ENCODE data around the gene TAF8. TPM values are rescaled to one million over a fixed set of nuclear protein-coding genes. Genes with fewer than 3 reads are reported as not detected.
A peak's percentile ranks its signal among the peaks of the same experiment; 100 is the strongest.
"Not testable (repeated sequence)": the region's sequence is repeated elsewhere in the genome, so short reads cannot be mapped to it uniquely, and the experiment has no call there.

TAF8 gene
- total and polyA plus RNA-seq, 12 donors, result 10.1 to 83.7 (median 22.9) TPM

DNA sequence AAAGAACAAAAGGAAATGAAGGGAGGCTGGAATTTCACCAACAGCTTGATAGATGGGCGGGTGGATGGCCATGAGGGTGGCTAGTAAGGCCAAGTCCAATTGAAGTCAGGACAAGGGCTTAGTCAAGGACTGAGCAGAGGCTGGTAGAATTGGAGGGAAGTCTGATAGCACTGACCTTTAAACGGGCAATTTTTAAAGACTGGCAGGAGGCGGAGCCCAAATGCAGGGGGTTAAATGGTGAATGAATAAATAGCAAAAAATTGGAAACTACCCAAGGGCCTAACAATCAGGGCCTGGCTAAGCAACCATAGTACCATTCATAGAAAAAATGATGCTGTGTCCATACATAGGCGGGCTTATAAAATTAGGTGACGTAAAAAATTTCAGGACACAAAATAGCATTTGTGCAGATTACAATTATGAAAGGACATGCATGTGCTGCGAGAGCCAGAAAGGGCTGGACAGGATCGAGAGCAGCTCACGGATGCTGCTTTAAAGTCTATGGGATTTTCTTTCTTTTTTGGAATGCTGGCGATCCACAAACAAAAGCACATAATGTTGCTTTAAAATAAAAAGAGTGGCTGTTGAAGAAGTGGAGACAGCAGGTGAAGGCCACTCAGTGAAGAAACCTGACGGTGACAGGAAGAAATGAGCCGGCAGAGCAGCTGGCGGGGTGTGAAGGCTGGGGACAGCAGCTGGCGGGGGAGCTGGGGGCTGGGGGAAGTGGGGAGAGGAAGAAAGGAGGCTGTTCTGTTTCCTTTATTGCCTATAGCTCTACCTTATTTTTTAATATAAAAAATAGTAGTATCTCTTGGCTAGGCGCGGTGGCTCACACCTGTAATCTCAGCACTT is 42.8 kb upstream of the TAF8 start:
- no peak for TF ChIP-seq POLR2A (IDR thresholded peaks at IDR 0.05)
- TF ChIP-seq, protein P1, sequence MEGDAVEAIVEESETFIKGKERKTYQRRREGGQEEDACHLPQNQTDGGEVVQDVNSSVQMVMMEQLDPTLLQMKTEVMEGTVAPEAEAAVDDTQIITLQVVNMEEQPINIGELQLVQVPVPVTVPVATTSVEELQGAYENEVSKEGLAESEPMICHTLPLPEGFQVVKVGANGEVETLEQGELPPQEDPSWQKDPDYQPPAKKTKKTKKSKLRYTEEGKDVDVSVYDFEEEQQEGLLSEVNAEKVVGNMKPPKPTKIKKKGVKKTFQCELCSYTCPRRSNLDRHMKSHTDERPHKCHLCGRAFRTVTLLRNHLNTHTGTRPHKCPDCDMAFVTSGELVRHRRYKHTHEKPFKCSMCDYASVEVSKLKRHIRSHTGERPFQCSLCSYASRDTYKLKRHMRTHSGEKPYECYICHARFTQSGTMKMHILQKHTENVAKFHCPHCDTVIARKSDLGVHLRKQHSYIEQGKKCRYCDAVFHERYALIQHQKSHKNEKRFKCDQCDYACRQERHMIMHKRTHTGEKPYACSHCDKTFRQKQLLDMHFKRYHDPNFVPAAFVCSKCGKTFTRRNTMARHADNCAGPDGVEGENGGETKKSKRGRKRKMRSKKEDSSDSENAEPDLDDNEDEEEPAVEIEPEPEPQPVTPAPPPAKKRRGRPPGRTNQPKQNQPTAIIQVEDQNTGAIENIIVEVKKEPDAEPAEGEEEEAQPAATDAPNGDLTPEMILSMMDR (IDR thresholded peaks at IDR 0.05), result no peak
- intact Hi-C loops (cut with DNase I), result no loop called here
- no peaks in the 10 kb centered on the region for H3K9me3 ChIP-seq (replicated peaks in 1 of 3)
- no peaks in the 10 kb centered on the region for H3K36me3 ChIP-seq (replicated peaks in 1 of 2)
- DNase-seq, result peak; percentile 55 to 86 (median 80)
- H3K4me3 ChIP-seq, result peak overlapping the region in 1 of 4 donors; percentile 26
- 35 to 45% (median 40%) methylated on average over 15 of the region's 15 CpGs for WGBS, 4 donors
- peaks cover 12 to 32% of the 10 kb centered on the region in 2 donors for H3K4me1 ChIP-seq (replicated peaks in 1 of 2)
- no peaks in the 10 kb centered on the region for H3K27me3 ChIP-seq
- peak overlapping the region; percentile 51 to 68 (median 59) for H3K27ac ChIP-seq

DNA sequence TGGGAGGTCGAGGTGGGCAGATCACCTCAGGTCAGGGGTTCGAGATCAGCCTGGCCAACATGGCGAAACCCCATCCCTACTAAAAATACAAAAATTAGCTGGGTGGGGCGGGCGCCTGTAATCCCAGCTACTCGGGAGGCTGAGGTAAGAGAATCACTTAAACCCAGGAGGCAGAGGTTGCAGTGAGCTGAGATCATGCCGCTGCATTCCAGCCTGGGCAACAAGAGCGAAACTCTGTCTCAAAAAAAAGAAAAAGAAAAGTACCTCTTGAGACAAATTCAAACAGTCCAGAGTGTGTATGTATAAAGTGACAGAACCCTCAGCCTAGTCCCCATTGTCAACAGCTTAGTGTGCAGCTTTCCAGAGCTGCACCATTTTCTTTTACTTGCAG is 42.2 kb upstream of the TAF8 start:
- DNase-seq, result peak in 1 of 7 donors; percentile 10
- H3K36me3 ChIP-seq (replicated peaks in 1 of 2); H3K27me3 ChIP-seq; H3K9me3 ChIP-seq (replicated peaks in 1 of 3); H3K4me3 ChIP-seq; intact Hi-C loops (cut with DNase I): not testable (repeated sequence)
- peaks cover 12 to 32% of the 10 kb centered on the region in 2 donors for H3K4me1 ChIP-seq (replicated peaks in 1 of 2)
- H3K27ac ChIP-seq, result peak overlapping the region in 4 of 5 donors; percentile 51 to 68 (median 62)
- WGBS, 4 donors, result 66 to 72% (median 70%) methylated on average over 8 of the region's 8 CpGs

DNA sequence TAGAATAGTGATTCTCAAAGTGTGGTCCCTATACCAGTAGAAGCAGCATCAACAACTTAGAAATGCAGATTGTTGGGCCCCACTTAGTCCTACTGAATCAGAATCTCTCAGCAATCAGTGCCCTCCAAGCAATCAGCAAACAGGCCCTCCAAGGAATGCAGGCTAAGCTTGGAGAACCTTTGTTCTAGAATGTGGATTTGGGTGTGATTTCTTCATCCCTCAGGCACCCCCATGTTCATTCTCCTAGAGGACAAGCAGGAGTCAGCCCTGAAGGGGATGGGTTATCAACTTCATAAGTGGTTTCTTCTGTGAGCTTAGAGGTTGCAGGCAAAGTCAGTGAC is 40.5 kb upstream of the TAF8 start:
- intact Hi-C loops (cut with DNase I), result no loop called here
- TF ChIP-seq, protein P1 (IDR thresholded peaks at IDR 0.05), result no peak
- TF ChIP-seq POLR2A (IDR thresholded peaks at IDR 0.05), result no peak
- Histone ChIP-seq H3K4me3 (no peak overlapping the region), H3K4me1 (replicated peaks in 1 of 2) (peaks cover 12 to 32% of the 10 kb centered on the region in 2 donors), H3K36me3 (replicated peaks in 1 of 2) (no peaks in the 10 kb centered on the region), H3K27ac (no peak overlapping the region), H3K27me3 (no peaks in the 10 kb centered on the region), H3K9me3 (replicated peaks in 1 of 3) (no peaks in the 10 kb centered on the region)
- DNase-seq, result peak in 1 of 7 donors; percentile 14

DNA sequence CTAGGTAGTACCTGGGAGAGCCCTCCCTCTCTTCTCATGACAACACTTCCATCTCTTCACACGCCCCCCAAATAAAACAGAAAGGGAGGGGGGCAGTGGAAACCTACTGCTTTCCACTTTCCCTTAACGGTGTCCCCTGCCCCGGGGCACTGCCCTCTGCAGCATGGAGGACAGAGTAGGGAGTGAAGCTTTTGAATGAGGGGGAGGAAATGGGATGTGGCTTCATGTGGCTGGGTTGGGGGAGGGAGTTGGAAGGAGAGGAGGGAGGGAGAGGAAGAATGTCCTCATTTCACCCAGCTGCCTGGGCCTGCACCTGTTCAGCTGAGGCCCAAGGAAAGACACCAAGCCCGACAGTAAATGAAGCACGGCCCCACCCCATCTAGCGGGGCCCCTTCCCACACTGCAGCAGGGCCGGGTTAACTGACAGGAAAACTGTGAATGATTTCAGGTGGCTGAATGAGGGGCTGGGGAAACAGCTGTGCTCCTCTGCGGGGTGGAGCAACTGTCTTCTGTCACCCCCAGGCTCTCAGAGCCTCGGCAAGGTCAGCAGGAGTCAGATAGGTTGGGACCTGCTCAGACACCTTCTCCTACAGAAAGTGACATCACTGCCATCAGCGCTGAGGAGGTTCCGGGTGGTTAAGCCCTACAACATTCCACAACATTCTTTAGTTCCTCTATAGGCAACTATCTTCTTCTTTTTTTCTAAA is 40.0 kb upstream of the TAF8 start:
- 42 to 47% (median 44%) methylated on average over 9 to 11 of the region's 11 CpGs for WGBS, 4 donors
- no peak for TF ChIP-seq POLR2A (IDR thresholded peaks at IDR 0.05)
- TF ChIP-seq, protein P1 (IDR thresholded peaks at IDR 0.05), result no peak
- intact Hi-C loops (cut with DNase I), result no loop called here
- Histone ChIP-seq H3K4me1 (replicated peaks in 1 of 2) (peaks cover 12 to 32% of the 10 kb centered on the region in 2 donors), H3K4me3 (no peak overlapping the region), H3K36me3 (replicated peaks in 1 of 2) (no peaks in the 10 kb centered on the region), H3K27me3 (no peaks in the 10 kb centered on the region), H3K9me3 (replicated peaks in 1 of 3) (no peaks in the 10 kb centered on the region), H3K27ac (peak overlapping the region in 2 of 5 donors; percentile 21 to 49)
- peak in 1 of 7 donors; percentile 55 for DNase-seq
